Measurements from ENCODE around the gene RAI1. TPM values are rescaled to one million over a fixed set of nuclear protein-coding genes. Genes with fewer than 3 reads are reported as not detected.
A peak's percentile ranks its signal among the peaks of the same experiment; 100 is the strongest.

Gene RAI1
- total RNA-seq, 2 experiments from 2014 or later, result 17.1 to 49.4 TPM

DNA sequence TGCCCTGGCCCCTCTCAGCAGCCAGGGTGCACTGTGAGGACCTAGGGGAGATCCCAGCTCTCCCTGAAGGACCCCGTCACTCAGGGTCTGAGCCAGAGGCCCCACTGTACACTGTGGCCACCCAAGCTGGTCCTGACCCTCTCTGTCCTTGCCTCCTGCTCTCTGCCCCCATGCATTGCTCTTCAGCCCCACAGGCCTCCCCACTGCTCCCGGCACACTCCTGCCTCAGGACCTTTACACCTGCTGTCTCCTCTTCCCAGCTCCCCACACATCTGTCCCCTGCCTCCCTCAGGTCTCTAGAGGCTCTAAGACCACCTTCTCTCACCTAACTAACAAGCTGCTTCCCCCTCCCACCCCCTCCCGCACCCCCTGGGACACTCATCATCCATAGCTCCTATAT, 12.9 kb upstream of the RAI1 start:
- peaks cover 83% of the 10 kb centered on the region for H3K4me1 ChIP-seq (ENCODE audit: insufficient read depth, low read length, poor library complexity, severe bottlenecking)
- H3K36me3 ChIP-seq (ENCODE audit: insufficient read depth, low read length), result no peaks in the 10 kb centered on the region
- no peak overlapping the region for H3K4me3 ChIP-seq (ENCODE audit: low read depth, low read length, poor library complexity, severe bottlenecking)
- H3K9me2 ChIP-seq (ENCODE audit: insufficient read depth, low read length), result no peaks in the 10 kb centered on the region
- H4K20me1 ChIP-seq (ENCODE audit: insufficient read depth, low read length), result no peaks in the 10 kb centered on the region
- ChIA-PET POLR2A (interaction anchor here (0.5 to 0.9 kb wide), 2 partner anchors 14 to 380 kb away, joined by 3 read pairs; no protein-coding TSS in a partner anchor), CTCF (ENCODE audit: unreplicated experiment) (interaction anchor here (0.6 kb wide), 1 partner anchor 25 kb away, joined by 3 read pairs; no protein-coding TSS in a partner anchor)
- no peak overlapping the region for H3K27ac ChIP-seq (ENCODE audit: low read depth, low read length, poor library complexity, severe bottlenecking)
- no peak overlapping the region for H3K4me2 ChIP-seq (ENCODE audit: low read length)
- no peaks in the 10 kb centered on the region for H3K9me3 ChIP-seq (ENCODE audit: low read length)
- H2AFZ ChIP-seq (ENCODE audit: low read length), result no peak overlapping the region
- no peaks in the 10 kb centered on the region for H3K79me2 ChIP-seq (ENCODE audit: insufficient read depth, low read depth, low read length)
- TF ChIP-seq, protein P1, sequence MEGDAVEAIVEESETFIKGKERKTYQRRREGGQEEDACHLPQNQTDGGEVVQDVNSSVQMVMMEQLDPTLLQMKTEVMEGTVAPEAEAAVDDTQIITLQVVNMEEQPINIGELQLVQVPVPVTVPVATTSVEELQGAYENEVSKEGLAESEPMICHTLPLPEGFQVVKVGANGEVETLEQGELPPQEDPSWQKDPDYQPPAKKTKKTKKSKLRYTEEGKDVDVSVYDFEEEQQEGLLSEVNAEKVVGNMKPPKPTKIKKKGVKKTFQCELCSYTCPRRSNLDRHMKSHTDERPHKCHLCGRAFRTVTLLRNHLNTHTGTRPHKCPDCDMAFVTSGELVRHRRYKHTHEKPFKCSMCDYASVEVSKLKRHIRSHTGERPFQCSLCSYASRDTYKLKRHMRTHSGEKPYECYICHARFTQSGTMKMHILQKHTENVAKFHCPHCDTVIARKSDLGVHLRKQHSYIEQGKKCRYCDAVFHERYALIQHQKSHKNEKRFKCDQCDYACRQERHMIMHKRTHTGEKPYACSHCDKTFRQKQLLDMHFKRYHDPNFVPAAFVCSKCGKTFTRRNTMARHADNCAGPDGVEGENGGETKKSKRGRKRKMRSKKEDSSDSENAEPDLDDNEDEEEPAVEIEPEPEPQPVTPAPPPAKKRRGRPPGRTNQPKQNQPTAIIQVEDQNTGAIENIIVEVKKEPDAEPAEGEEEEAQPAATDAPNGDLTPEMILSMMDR (conservative IDR thresholded peaks at IDR 0.05; ENCODE audit: low read length), result no peak
- TF ChIP-seq EZH2phosphoT487 (IDR thresholded peaks at IDR 0.05; ENCODE audit: borderline replicate concordance, low read depth, low read length), result no peak
- no peak for DNase-seq (ENCODE audit: low spot score)
- intact Hi-C loops (cut with micrococcal nuclease; ENCODE audit: unreplicated experiment), result no loop called here
- BruUV-seq (replicated peaks), result no TSS peak

- Histone ChIP-seq H2AFZ (ENCODE audit: low read length) (no peak overlapping the region), H3K79me2 (ENCODE audit: insufficient read depth, low read depth, low read length) (no peaks in the 10 kb centered on the region), H3K4me3 (ENCODE audit: low read depth, low read length, poor library complexity, severe bottlenecking) (no peak overlapping the region), H3K9me3 (ENCODE audit: low read length) (no peaks in the 10 kb centered on the region), H3K27ac (ENCODE audit: low read depth, low read length, poor library complexity, severe bottlenecking) (no peak overlapping the region), H4K20me1 (ENCODE audit: insufficient read depth, low read length) (no peaks in the 10 kb centered on the region), H3K9me2 (ENCODE audit: insufficient read depth, low read length) (no peaks in the 10 kb centered on the region), H3K36me3 (ENCODE audit: insufficient read depth, low read length) (no peaks in the 10 kb centered on the region), H3K4me2 (ENCODE audit: low read length) (no peak overlapping the region), H3K4me1 (ENCODE audit: insufficient read depth, low read length, poor library complexity, severe bottlenecking) (peaks cover 81% of the 10 kb centered on the region)
- peak; percentile 40 for DNase-seq (ENCODE audit: low spot score)
- ChIA-PET CTCF (ENCODE audit: unreplicated experiment) (interaction anchor here (0.6 kb wide), 1 partner anchor 25 kb away, joined by 3 read pairs; no protein-coding TSS in a partner anchor), POLR2A (interaction anchor here (0.9 kb wide), 1 partner anchor 15 kb away, joined by 3 read pairs; no protein-coding TSS in a partner anchor)
- BruUV-seq (replicated peaks), result no TSS peak
- no peak for TF ChIP-seq EZH2phosphoT487 (IDR thresholded peaks at IDR 0.05; ENCODE audit: borderline replicate concordance, low read depth, low read length)
- TF ChIP-seq, protein P1 (conservative IDR thresholded peaks at IDR 0.05; ENCODE audit: low read length), result no peak
- intact Hi-C loops (cut with micrococcal nuclease; ENCODE audit: unreplicated experiment), result no loop called here
These were observed 12.3 kb upstream of the RAI1 start for GRCh38 chr17:17668775-17669579.

All from OCI-LY7 (cell line).